Hepatocyte (in vitro differentiated cells): Measurements from ENCODE around the gene CDK14. TPM values are rescaled to one million over a fixed set of nuclear protein-coding genes. Genes with fewer than 3 reads are reported as not detected.

ENCODE experiments used
- DNase-seq: peaks from one replicate; pipeline ENCODE4 v3.0.0-alpha.2; 2016; ENCODE audit warnings: low spot score
- H2AFZ ChIP-seq: fragments of 200-600 bp; sonication (generic); 2 replicates; pipeline ENCODE4 v1.6.0; 2016; ENCODE audit warnings: antibody characterized with exemption, mild to moderate bottlenecking
- H3K27ac ChIP-seq: fragments of 200-600 bp; sonication (generic); 2 replicates; pipeline ENCODE4 v1.5.1; 2016; ENCODE audit warnings: mild to moderate bottlenecking
- H3K27me3 ChIP-seq: fragments of 200-600 bp; sonication (generic); 2 replicates; pipeline ENCODE4 v1.6.1; 2016
- H3K36me3 ChIP-seq: fragments of 200-600 bp; sonication (generic); replicated peaks from 2 replicates; pipeline ENCODE4 v1.5.1; 2016; ENCODE audit warnings: low read depth; ENCODE audit not compliant: insufficient read depth
- H3K4me1 ChIP-seq: fragments of 200-600 bp; sonication (generic); 2 replicates; pipeline ENCODE4 v1.5.1; 2016; ENCODE audit warnings: mild to moderate bottlenecking, moderate library complexity; ENCODE audit not compliant: insufficient read depth
- H3K4me2 ChIP-seq: fragments of 200-600 bp; sonication (generic); 2 replicates; pipeline ENCODE4 v1.6.0; 2016
- H3K4me3 ChIP-seq: fragments of 200-600 bp; sonication (generic); 2 replicates; pipeline ENCODE4 v1.5.1; 2016; ENCODE audit warnings: mild to moderate bottlenecking
- H3K79me2 ChIP-seq: fragments of 200-600 bp; sonication (generic); 2 replicates; pipeline ENCODE4 v1.6.0; 2017; ENCODE audit warnings: mild to moderate bottlenecking
- H3K9me2 ChIP-seq: fragments of 200-600 bp; sonication (generic); replicated peaks from 2 replicates; pipeline ENCODE4 v1.6.0; 2017; ENCODE audit warnings: mild to moderate bottlenecking; ENCODE audit not compliant: insufficient read depth
- H3K9me3 ChIP-seq: fragments of 200-600 bp; sonication (generic); 2 replicates; pipeline ENCODE4 v1.5.1; 2016; ENCODE audit warnings: low read depth, mild to moderate bottlenecking
- H4K20me1 ChIP-seq: fragments of 200-600 bp; sonication (generic); 2 replicates; pipeline ENCODE4 v1.6.0; 2016; ENCODE audit warnings: mild to moderate bottlenecking; ENCODE audit not compliant: insufficient read depth, poor library complexity, severe bottlenecking
- CTCF ChIP-seq: fragments of 200-600 bp; sonication (generic); IDR thresholded peaks from 2 replicates; pipeline ENCODE4 v1.5.1; 2016; ENCODE audit warnings: antibody characterized with exemption, mild to moderate bottlenecking; ENCODE audit not compliant: poor library complexity
- EZH2 ChIP-seq: fragments of 200-600 bp; sonication (generic); IDR thresholded peaks from 2 replicates; pipeline ENCODE4 v1.6.1; 2016; ENCODE audit warnings: antibody characterized with exemption, mild to moderate bottlenecking, borderline replicate concordance
- EZH2phosphoT487 ChIP-seq: fragments of 200-600 bp; sonication (generic); IDR thresholded peaks from one replicate; pipeline ENCODE4 v1.6.1; 2018; ENCODE audit warnings: antibody characterized with exemption, mild to moderate bottlenecking, low read depth, moderate library complexity; ENCODE audit not compliant: unreplicated experiment, severe bottlenecking
- WGBS: methylation state at CpG from one replicate; pipeline ENCODE4 v1.1.6; 2016; ENCODE audit warnings: low lambda C conversion rate; ENCODE audit errors: missing lambda C conversion rate; 5-methylcytosine and 5-hydroxymethylcytosine counted together
- polyA plus RNA-seq: library from polyadenylated mRNA; unstranded; fragments of >200 nt; fragmentation: Nextera tagmentation; extraction: Ambion mirVana; gene quantifications from 2 replicates; pipeline ENCODE4 v1.2.1, GENCODE V29; 2016
- total RNA-seq: library from RNA; depleted of rRNA; stranded (reverse); fragments of >200 nt; gene quantifications from 2 replicates; pipeline ENCODE4 v1.2.3, GENCODE V29; 2014

Gene CDK14
- total and polyA plus RNA-seq, 2 experiments from 2014 or later, result 8.6 to 23.5 TPM

DNA sequence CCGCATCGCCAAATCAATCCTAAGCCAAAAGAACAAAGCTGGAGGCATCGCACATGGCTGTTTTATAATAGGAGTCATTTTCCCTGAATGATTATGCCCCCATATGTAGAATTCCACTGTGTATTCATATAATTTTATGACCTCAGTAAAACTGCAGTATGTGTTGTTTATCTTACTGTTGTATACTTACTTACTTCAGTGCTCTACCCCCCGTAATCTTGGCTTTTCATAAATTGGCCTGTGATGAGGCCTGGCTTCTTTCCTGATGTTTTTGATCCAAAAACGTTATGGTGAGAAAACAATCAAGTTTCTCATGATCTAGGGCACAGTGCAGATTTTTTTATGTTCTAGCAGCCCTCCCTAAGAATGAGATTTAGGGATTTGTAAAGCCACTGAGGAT is 361.8 kb downstream of the CDK14 start:
- no peaks in the 10 kb centered on the region for H3K27me3 ChIP-seq
- 68% methylated on average over 5 of the region's 5 CpGs for WGBS
- no peaks in the 10 kb centered on the region for H3K4me1 ChIP-seq

GRCh38 chr7:90958647-90959046 is 362.5 kb downstream of the CDK14 start:
- Histone ChIP-seq H3K27me3 (no peaks in the 10 kb centered on the region), H3K4me1 (no peaks in the 10 kb centered on the region), H4K20me1 (no peaks in the 10 kb centered on the region), H3K9me2 (no peaks in the 10 kb centered on the region), H3K36me3 (no peaks in the 10 kb centered on the region), H3K27ac (no peak overlapping the region), H3K9me3 (no peaks in the 10 kb centered on the region), H3K4me2 (no peak overlapping the region), H2AFZ (no peak overlapping the region), H3K79me2 (no peaks in the 10 kb centered on the region), H3K4me3 (no peak overlapping the region)
- no peak for TF ChIP-seq CTCF
- 94% methylated on average over 2 of the region's 2 CpGs for WGBS
- no peak for DNase-seq

More for the DNA sequence above, 361.8 kb downstream of the CDK14 start:
- Histone ChIP-seq H3K79me2 (no peaks in the 10 kb centered on the region), H3K36me3 (no peaks in the 10 kb centered on the region), H4K20me1 (no peaks in the 10 kb centered on the region), H3K9me3 (no peaks in the 10 kb centered on the region), H2AFZ (no peak overlapping the region), H3K9me2 (no peaks in the 10 kb centered on the region), H3K4me3 (no peak overlapping the region), H3K27ac (no peak overlapping the region), H3K4me2 (no peak overlapping the region)
- TF ChIP-seq EZH2phosphoT487 (no peak), CTCF (no peak), EZH2 (no peak)
- no peak for DNase-seq

DNA sequence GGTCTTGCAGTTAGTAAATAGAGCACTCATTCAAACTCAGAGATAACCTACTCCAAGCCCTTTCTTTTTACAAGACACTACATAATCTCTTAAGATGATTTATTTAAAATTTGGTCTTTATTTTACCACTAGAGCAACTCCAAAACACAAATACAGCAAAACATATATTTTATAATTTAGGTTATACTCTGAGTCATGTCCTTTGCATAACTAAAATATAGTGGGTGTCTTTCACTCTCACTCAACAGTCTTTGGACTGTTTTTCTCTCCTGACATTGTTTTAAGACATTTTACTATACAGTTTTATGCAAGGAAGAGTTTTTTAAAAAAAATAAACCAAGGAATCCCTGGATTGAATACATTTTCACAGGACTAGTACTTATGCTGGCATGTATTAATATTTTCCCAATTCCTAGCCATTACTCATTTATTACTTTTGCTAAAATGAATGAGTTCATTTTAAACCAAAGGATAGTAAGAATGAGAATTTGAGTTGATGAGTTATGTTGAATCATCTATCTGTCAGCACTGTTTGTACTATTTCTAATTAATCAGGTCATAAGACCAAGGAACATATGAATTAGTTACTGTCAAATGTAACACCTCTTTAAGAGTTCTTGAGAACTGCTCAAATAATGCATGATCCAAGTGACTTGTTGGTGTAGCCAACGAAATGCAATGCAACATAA is 365.1 kb downstream of the CDK14 start:
- H4K20me1 ChIP-seq, result no peaks in the 10 kb centered on the region
- no peaks in the 10 kb centered on the region for H3K79me2 ChIP-seq
- no peak overlapping the region for H3K4me2 ChIP-seq
- no peak for DNase-seq
- TF ChIP-seq CTCF (no peak), EZH2 (no peak), EZH2phosphoT487 (no peak)
- H2AFZ ChIP-seq, result no peak overlapping the region
- no peaks in the 10 kb centered on the region for H3K9me3 ChIP-seq
- H3K4me3 ChIP-seq, result no peak overlapping the region
- H3K27ac ChIP-seq, result no peak overlapping the region
- H3K9me2 ChIP-seq, result no peaks in the 10 kb centered on the region
- H3K4me1 ChIP-seq, result no peaks in the 10 kb centered on the region
- 100% methylated on average over 1 of the region's 1 CpG for WGBS
- H3K36me3 ChIP-seq, result no peaks in the 10 kb centered on the region
- H3K27me3 ChIP-seq, result no peaks in the 10 kb centered on the region
